ENCODE results near the gene JSRP1.

Gene JSRP1

DNA sequence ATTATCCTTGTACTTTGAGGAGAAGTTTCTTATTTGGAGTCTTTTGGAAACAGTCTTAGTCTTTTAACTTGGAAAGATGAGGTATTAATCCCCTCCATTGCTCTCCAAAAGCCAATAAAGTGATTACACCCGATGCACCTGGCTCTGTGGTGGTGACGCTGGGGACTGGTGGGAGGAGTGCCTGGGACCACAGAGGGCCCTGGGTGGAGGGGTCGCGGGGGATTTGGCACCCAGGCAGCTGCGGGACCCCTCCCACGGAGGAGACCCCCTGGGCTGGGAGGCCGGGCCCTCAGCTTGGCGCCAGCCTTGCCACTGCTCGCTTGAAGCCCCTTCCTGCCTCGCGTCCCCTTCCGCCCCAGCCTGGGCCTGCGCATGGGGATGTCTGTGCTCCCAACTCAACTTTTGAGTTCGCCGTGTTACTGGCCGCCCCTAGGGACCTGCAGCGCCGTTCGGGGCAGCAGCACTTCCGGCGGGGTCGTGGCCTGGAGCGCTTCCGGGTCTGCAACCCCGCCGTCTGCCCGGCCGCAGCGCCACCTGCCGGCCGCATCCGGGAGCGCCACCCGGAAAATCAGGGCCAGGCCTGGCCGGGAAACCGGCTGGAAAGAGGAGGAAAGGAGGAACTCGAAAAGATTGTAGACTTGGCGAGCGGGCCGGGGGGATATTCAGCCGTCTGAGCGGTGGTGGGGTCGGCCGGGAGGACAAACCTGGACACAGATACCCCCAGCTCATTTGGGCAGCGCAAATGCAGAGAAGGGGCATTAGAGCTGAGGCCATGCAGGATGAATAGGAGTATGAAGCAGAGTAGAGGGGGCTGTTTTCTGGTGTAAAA is 17.4 kb upstream of the JSRP1 start (continued):
- TF ChIP-seq, protein P1, sequence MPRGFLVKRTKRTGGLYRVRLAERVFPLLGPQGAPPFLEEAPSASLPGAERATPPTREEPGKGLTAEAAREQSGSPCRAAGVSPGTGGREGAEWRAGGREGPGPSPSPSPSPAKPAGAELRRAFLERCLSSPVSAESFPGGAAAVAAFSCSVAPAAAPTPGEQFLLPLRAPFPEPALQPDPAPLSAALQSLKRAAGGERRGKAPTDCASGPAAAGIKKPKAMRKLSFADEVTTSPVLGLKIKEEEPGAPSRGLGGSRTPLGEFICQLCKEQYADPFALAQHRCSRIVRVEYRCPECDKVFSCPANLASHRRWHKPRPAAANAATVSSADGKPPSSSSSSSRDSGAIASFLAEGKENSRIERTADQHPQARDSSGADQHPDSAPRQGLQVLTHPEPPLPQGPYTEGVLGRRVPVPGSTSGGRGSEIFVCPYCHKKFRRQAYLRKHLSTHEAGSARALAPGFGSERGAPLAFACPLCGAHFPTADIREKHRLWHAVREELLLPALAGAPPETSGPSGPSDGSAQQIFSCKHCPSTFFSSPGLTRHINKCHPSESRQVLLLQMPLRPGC (tag by site-specific recombination; IDR thresholded peaks at IDR 0.05): peak; percentile 72; the same call in 1 of the 2 replicates
- TF ChIP-seq ZNF747 (tag by site-specific recombination; IDR thresholded peaks at IDR 0.05): no peak
- no peak for TF ChIP-seq ZNF707 (tag by site-specific recombination; IDR thresholded peaks at IDR 0.05)
- no peak for TF ChIP-seq HOXC10 (CRISPR knock-in tag; IDR thresholded peaks at IDR 0.05)
- no peak for TF ChIP-seq ZNF239 (tag by site-specific recombination; IDR thresholded peaks at IDR 0.05)
- TF ChIP-seq MEIS1 (CRISPR knock-in tag; IDR thresholded peaks at IDR 0.05; ENCODE audit: borderline replicate concordance): no peak
- TF ChIP-seq ZNF561 (tag by site-specific recombination; IDR thresholded peaks at IDR 0.05; ENCODE audit: borderline replicate concordance): peak; percentile 85
- no peak for TF ChIP-seq TCF7L2 (IDR thresholded peaks at IDR 0.05; ENCODE audit: borderline replicate concordance, low read depth, low read length)
- TF ChIP-seq ZSCAN18 (tag by site-specific recombination; IDR thresholded peaks at IDR 0.05): no peak
- TF ChIP-seq ZNF404 (tag by site-specific recombination; IDR thresholded peaks at IDR 0.05): no peak
- TF ChIP-seq, protein P2, sequence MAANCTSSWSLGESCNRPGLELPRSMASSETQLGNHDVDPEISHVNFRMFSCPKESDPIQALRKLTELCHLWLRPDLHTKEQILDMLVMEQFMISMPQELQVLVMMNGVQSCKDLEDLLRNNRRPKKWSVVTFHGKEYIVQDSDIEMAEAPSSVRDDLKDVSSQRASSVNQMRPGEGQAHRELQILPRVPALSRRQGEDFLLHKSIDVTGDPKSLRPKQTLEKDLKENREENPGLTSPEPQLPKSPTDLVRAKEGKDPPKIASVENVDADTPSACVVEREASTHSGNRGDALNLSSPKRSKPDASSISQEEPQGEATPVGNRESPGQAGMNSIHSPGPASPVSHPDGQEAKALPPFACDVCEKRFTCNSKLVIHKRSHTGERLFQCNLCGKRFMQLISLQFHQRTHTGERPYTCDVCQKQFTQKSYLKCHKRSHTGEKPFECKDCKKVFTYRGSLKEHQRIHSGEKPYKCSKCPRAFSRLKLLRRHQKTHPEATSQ (tag by site-specific recombination; IDR thresholded peaks at IDR 0.05): peak; percentile 83; the same call in 1 of the 2 replicates
- no peak for TF ChIP-seq ZFP41 (tag by site-specific recombination; IDR thresholded peaks at IDR 0.05; ENCODE audit: borderline replicate concordance)
- peak; percentile 81 for TF ChIP-seq ZBTB17 (tag by site-specific recombination; IDR thresholded peaks at IDR 0.05)
- no peak for TF ChIP-seq ZNF704 (tag by site-specific recombination; IDR thresholded peaks at IDR 0.05)
- no peak for TF ChIP-seq PRDM6 (tag by site-specific recombination; IDR thresholded peaks at IDR 0.05)
- peak; percentile 68; the same call in 1 of the 2 replicates for TF ChIP-seq YY1 (tag by site-specific recombination; IDR thresholded peaks at IDR 0.05)
- no peak for TF ChIP-seq BCL6B (tag by site-specific recombination; IDR thresholded peaks at IDR 0.05)
- no peak for TF ChIP-seq ZNF121 (tag by site-specific recombination; IDR thresholded peaks at IDR 0.05)
- peak; percentile 50 for TF ChIP-seq SCRT2 (tag by site-specific recombination; IDR thresholded peaks at IDR 0.05)
- no peak for TF ChIP-seq ZNF214 (tag by site-specific recombination; IDR thresholded peaks at IDR 0.05; ENCODE audit: borderline replicate concordance)
- TF ChIP-seq, protein P3, sequence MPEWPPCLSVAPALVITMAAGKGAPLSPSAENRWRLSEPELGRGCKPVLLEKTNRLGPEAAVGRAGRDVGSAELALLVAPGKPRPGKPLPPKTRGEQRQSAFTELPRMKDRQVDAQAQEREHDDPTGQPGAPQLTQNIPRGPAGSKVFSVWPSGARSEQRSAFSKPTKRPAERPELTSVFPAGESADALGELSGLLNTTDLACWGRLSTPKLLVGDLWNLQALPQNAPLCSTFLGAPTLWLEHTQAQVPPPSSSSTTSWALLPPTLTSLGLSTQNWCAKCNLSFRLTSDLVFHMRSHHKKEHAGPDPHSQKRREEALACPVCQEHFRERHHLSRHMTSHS (tag by site-specific recombination; IDR thresholded peaks at IDR 0.05): no peak
- TF ChIP-seq RBAK (tag by site-specific recombination; IDR thresholded peaks at IDR 0.05): no peak
- TF ChIP-seq ZNF449 (tag by site-specific recombination; IDR thresholded peaks at IDR 0.05): peak; percentile 50; the same call in 1 of the 2 replicates
- no peak for TF ChIP-seq ZSCAN23 (tag by site-specific recombination; IDR thresholded peaks at IDR 0.05)
- no peak for TF ChIP-seq ZNF626 (tag by site-specific recombination; IDR thresholded peaks at IDR 0.05)
- TF ChIP-seq BCL11B (tag by site-specific recombination; IDR thresholded peaks at IDR 0.05; ENCODE audit: low read depth): peak; percentile 84
- TF ChIP-seq ZIC2 (tag by site-specific recombination; IDR thresholded peaks at IDR 0.05): peak; percentile 68
- TF ChIP-seq ZFP37 (tag by site-specific recombination; IDR thresholded peaks at IDR 0.05): peak; percentile 79

Measured in HEK293 (cell line).